OCI-LY3 (cell line): ENCODE measurements around the gene SORL1.
"Not testable (repeated sequence)": the region's sequence is repeated elsewhere in the genome, so short reads cannot be mapped to it uniquely, and the experiment has no call there.

ENCODE experiments used
- H2AFZ ChIP-seq: fragments of 200-600, 300-600 bp; shearing (Covaris generic); 2 replicates; pipeline ENCODE4 v1.6.0; 2014; ENCODE audit warnings: antibody characterized with exemption, low read depth, low read length
- H3K27ac ChIP-seq: fragments of 200-600, 300-600 bp; sonication (generic); 2 replicates; pipeline ENCODE4 v1.5.1; 2014; ENCODE audit warnings: mild to moderate bottlenecking, low read length, moderate library complexity, mixed read lengths
- H3K27me3 ChIP-seq: fragments of 200-600, 300-600 bp; sonication (generic); 2 replicates; pipeline ENCODE4 v1.6.1; 2014; ENCODE audit warnings: low read depth, low read length, mixed read lengths
- H3K36me3 ChIP-seq: fragments of 200-600, 300-600 bp; sonication (generic); replicated peaks from 2 replicates; pipeline ENCODE3; 2014; ENCODE audit warnings: low read depth, low read length, mixed read lengths
- H3K4me1 ChIP-seq: fragments of 300-600, 200-600 bp; sonication (generic); 2 replicates; pipeline ENCODE4 v1.6.1; 2014; ENCODE audit warnings: low read length, mixed read lengths
- H3K4me2 ChIP-seq: fragments of 200-600, 300-600 bp; sonication (generic); 2 replicates; pipeline ENCODE4 v1.6.1; 2014; ENCODE audit warnings: low read length, mixed read lengths
- H3K4me3 ChIP-seq: fragments of 300-600, 200-600 bp; sonication (generic); 2 replicates; pipeline ENCODE4 v1.5.1; 2014; ENCODE audit warnings: antibody characterized with exemption, mild to moderate bottlenecking, low read length, moderate library complexity
- H3K79me2 ChIP-seq: fragments of 300-600, 200-600 bp; shearing (Covaris generic); 2 replicates; pipeline ENCODE4 v1.6.1; 2014; ENCODE audit warnings: mild to moderate bottlenecking, low read length, mixed read lengths
- H3K9ac ChIP-seq: fragments of 300-600, 200-600 bp; shearing (Covaris generic); 2 replicates; pipeline ENCODE4 v1.6.0; 2014; ENCODE audit warnings: mild to moderate bottlenecking, low read length, moderate library complexity
- H3K9me3 ChIP-seq: fragments of 200-600, 300-600 bp; shearing (Covaris generic); 2 replicates; pipeline ENCODE4 v1.6.1; 2014; ENCODE audit warnings: low read length, mixed read lengths; ENCODE audit not compliant: insufficient read depth
- H4K20me1 ChIP-seq: fragments of 200-600, 300-600 bp; sonication (generic); 2 replicates; pipeline ENCODE4 v1.6.1; 2016; ENCODE audit warnings: low read length, mixed read lengths; ENCODE audit not compliant: insufficient read depth
- CTCF ChIP-seq: fragments of 200-600, 300-600 bp; sonication (generic); IDR thresholded peaks from 2 replicates; pipeline ENCODE4 v1.5.1; 2014; ENCODE audit warnings: antibody characterized with exemption, low read length, low read depth
- EZH2phosphoT487 ChIP-seq: fragments of 200-600 bp; shearing (Covaris generic); IDR thresholded peaks from 2 replicates; pipeline ENCODE4 v1.6.1; 2018; ENCODE audit warnings: antibody characterized with exemption, mixed run types, low read depth

Gene SORL1

GRCh38 chr11:121564948-121565684, 113.0 kb downstream of the SORL1 start:
- H3K4me3 ChIP-seq = no peak overlapping the region
- H3K79me2 ChIP-seq = peaks cover 36% of the 10 kb centered on the region
- no peaks in the 10 kb centered on the region for H4K20me1 ChIP-seq
- H3K27me3 ChIP-seq = no peaks in the 10 kb centered on the region
- no peak overlapping the region for H3K4me2 ChIP-seq
- H3K9ac ChIP-seq = no peak overlapping the region
- no peak overlapping the region for H3K27ac ChIP-seq
- H2AFZ ChIP-seq = no peak overlapping the region
- peaks cover 74% of the 10 kb centered on the region for H3K36me3 ChIP-seq
- peaks cover 33% of the 10 kb centered on the region for H3K4me1 ChIP-seq
- TF ChIP-seq CTCF (no peak), EZH2phosphoT487 (no peak)
- H3K9me3 ChIP-seq = no peaks in the 10 kb centered on the region

- no peak overlapping the region for H3K4me2 ChIP-seq
- TF ChIP-seq EZH2phosphoT487 (no peak), CTCF (no peak)
- no peaks in the 10 kb centered on the region for H4K20me1 ChIP-seq
- H3K9ac ChIP-seq = no peak overlapping the region
- H3K27me3 ChIP-seq = no peaks in the 10 kb centered on the region
- H3K4me3 ChIP-seq = no peak overlapping the region
- H2AFZ ChIP-seq = no peak overlapping the region
- peaks cover 72% of the 10 kb centered on the region for H3K36me3 ChIP-seq
- H3K27ac ChIP-seq = peak overlapping the region; percentile 100
- H3K79me2 ChIP-seq = peaks cover 47% of the 10 kb centered on the region
- H3K4me1 ChIP-seq = peaks cover 47% of the 10 kb centered on the region
- no peaks in the 10 kb centered on the region for H3K9me3 ChIP-seq
Measured at GRCh38 chr11:121566279-121567168, 114.4 kb downstream of the SORL1 start.

GRCh38 chr11:121567995-121568394, 115.9 kb downstream of the SORL1 start:
- Histone ChIP-seq H3K27me3 (no peaks in the 10 kb centered on the region), H3K4me3 (no peak overlapping the region), H3K9me3 (no peaks in the 10 kb centered on the region), H3K9ac (peak overlapping the region; percentile 5; the same call in 1 of the 2 replicates), H4K20me1 (no peaks in the 10 kb centered on the region), H3K4me2 (no peak overlapping the region; the same call in 1 of the 2 replicates), H3K27ac (peak overlapping the region; percentile 100), H3K79me2 (peaks cover 56% of the 10 kb centered on the region), H3K36me3 (peaks cover 73% of the 10 kb centered on the region), H3K4me1 (peaks cover 62% of the 10 kb centered on the region), H2AFZ (no peak overlapping the region)
- TF ChIP-seq EZH2phosphoT487 (no peak), CTCF (no peak)

- Histone ChIP-seq H3K9ac (peak overlapping the region; percentile 83), H3K36me3 (peaks cover 75% of the 10 kb centered on the region), H3K27ac (peak overlapping the region; percentile 100), H3K4me1 (peaks cover 78% of the 10 kb centered on the region), H3K4me3 (0 out of 2 replicates have a peak overlapping the region, but pooled peaks have one; percentile 5), H3K79me2 (peaks cover 46% of the 10 kb centered on the region), H3K4me2 (peak overlapping the region; percentile 53)
- H2AFZ ChIP-seq, H3K9me3 ChIP-seq, H3K27me3 ChIP-seq, H4K20me1 ChIP-seq: not testable (repeated sequence)
Measured at GRCh38 chr11:121569332-121570299, 117.5 kb downstream of the SORL1 start.
